IMR-90 (cell line): Measurements from ENCODE around the gene MARK4. TPM values are rescaled to one million over a fixed set of nuclear protein-coding genes. Genes with fewer than 3 reads are reported as not detected.

Experiments
- ATAC-seq: fragments of 200-7000 bp; cut with Tn5 transposase; 2 replicates; pipeline ENCODE4 v1.9.1; 2020; ENCODE audit warnings: low read depth, mild to moderate bottlenecking, moderate library complexity
- BruUV-seq: library from RNA; stranded (reverse); fragments of 400-500 nt; replicated peaks from 2 replicates; lab custom pipeline; 2021; lab: Mats Ljungman, UMichigan
- CTCF ChIA-PET: fragments of 300-600 bp; formaldehyde crosslinking; extraction: SDS; loops from one replicate; lab custom pipeline; 2021; ENCODE audit warnings: antibody characterized with exemption; lab: Yijun Ruan, JAX
- POLR2A ChIA-PET: fragments of 300-600 bp; sonication (Branson Sonifier 250); formaldehyde crosslinking; loops from one replicate; lab custom pipeline; 2022; ENCODE audit warnings: antibody characterized with exemption; ENCODE audit not compliant: unreplicated experiment; lab: Charles Lee
- DNase-seq: peaks from one replicate; pipeline ENCODE4 v3.0.0; 2013
- H2AFZ ChIP-seq: replicated peaks from 2 replicates; pipeline ENCODE3; 2013; ENCODE audit warnings: low read length, mild to moderate bottlenecking; ENCODE audit not compliant: poor library complexity
- H2AK5ac ChIP-seq: 2 replicates; pipeline ENCODE4 v1.6.1; 2013; ENCODE audit warnings: low read depth, low read length, inconsistent platforms
- H2AK9ac ChIP-seq: replicated peaks from 2 replicates; pipeline ENCODE3; 2013; ENCODE audit warnings: mild to moderate bottlenecking, low read depth, low read length, moderate library complexity; ENCODE audit not compliant: poor library complexity
- H2BK120ac ChIP-seq: 2 replicates; pipeline ENCODE4 v1.6.1; 2013; ENCODE audit warnings: low read depth, low read length, inconsistent platforms
- H2BK15ac ChIP-seq: 3 replicates; pipeline ENCODE4 v1.6.1; 2013; ENCODE audit warnings: low read depth, low read length, inconsistent platforms
- H2BK20ac ChIP-seq: 2 replicates; pipeline ENCODE4 v1.6.1; 2013; ENCODE audit warnings: low read depth, mild to moderate bottlenecking, inconsistent platforms, low read length, moderate library complexity
- H2BK5ac ChIP-seq: 2 replicates; pipeline ENCODE4 v1.6.1; 2013; ENCODE audit warnings: mild to moderate bottlenecking, low read depth, low read length, inconsistent platforms; ENCODE audit not compliant: poor library complexity, severe bottlenecking
- H3K14ac ChIP-seq: replicated peaks from 2 replicates; pipeline ENCODE4 v1.6.1; 2013; ENCODE audit warnings: low read depth, low read length, inconsistent platforms
- H3K18ac ChIP-seq: 2 replicates; pipeline ENCODE4 v1.6.1; 2013; ENCODE audit warnings: low read depth, low read length, control low read depth
- H3K23ac ChIP-seq: 2 replicates; pipeline ENCODE4 v1.6.1; 2013; ENCODE audit warnings: low read depth, low read length, inconsistent platforms
- H3K27ac ChIP-seq: 2 replicates; pipeline ENCODE4 v1.5.1; 2013; ENCODE audit warnings: mild to moderate bottlenecking, control low read depth, low read length; ENCODE audit not compliant: insufficient read depth
- H3K27me3 ChIP-seq: 2 replicates; pipeline ENCODE4 v1.6.1; 2013; ENCODE audit warnings: low read length; ENCODE audit not compliant: control insufficient read depth, insufficient read depth
- H3K36me3 ChIP-seq: 2 replicates; pipeline ENCODE4 v1.6.1; 2013; ENCODE audit warnings: low read length, mixed read lengths; ENCODE audit not compliant: control insufficient read depth, insufficient read depth
- H3K4ac ChIP-seq: 2 replicates; pipeline ENCODE4 v1.6.1; 2013; ENCODE audit warnings: low read depth, low read length, inconsistent platforms
- H3K4me1 ChIP-seq: 2 replicates; pipeline ENCODE4 v1.6.1; 2013; ENCODE audit warnings: low read length, mixed read lengths; ENCODE audit not compliant: control insufficient read depth, insufficient read depth
- H3K4me2 ChIP-seq: 2 replicates; pipeline ENCODE4 v1.6.1; 2013; ENCODE audit warnings: low read depth, mild to moderate bottlenecking, control low read depth, low read length, moderate library complexity
- H3K4me3 ChIP-seq: 2 replicates; pipeline ENCODE4 v1.5.1; 2013; ENCODE audit warnings: low read depth, mild to moderate bottlenecking, control low read depth, low read length, moderate library complexity; ENCODE audit not compliant: insufficient read depth
- H3K56ac ChIP-seq: 2 replicates; pipeline ENCODE4 v1.6.1; 2013; ENCODE audit warnings: low read length, inconsistent platforms; ENCODE audit not compliant: insufficient read depth; ENCODE audit errors: extremely low read depth
- H3K79me1 ChIP-seq, 2 experiments: 2 replicates each; pipeline ENCODE4 v1.6.1; 2013; ENCODE audit warnings: low read length in 2 of 2, inconsistent platforms in 1 of 2, low read depth in 1 of 2
- H3K9ac ChIP-seq: 2 replicates; pipeline ENCODE4 v1.6.1; 2013; ENCODE audit warnings: low read depth, low read length, control low read depth
- H3K9me1 ChIP-seq: 2 replicates; pipeline ENCODE4 v1.6.1; 2013; ENCODE audit warnings: low read length, inconsistent platforms; ENCODE audit not compliant: insufficient read depth
- H3K9me3 ChIP-seq: 2 replicates; pipeline ENCODE4 v1.6.1; 2013; ENCODE audit warnings: low read length; ENCODE audit not compliant: control insufficient read depth, insufficient read depth
- H4K20me1 ChIP-seq: 2 replicates; pipeline ENCODE4 v1.6.1; 2013; ENCODE audit warnings: low read length, inconsistent platforms; ENCODE audit not compliant: insufficient read depth
- H4K5ac ChIP-seq: 2 replicates; pipeline ENCODE4 v1.6.1; 2013; ENCODE audit warnings: mild to moderate bottlenecking, low read depth, low read length, control low read depth
- H4K8ac ChIP-seq, 2 experiments: 2 replicates each; pipeline ENCODE4 v1.6.1; 2013; ENCODE audit warnings: low read depth in 2 of 2, low read length in 2 of 2, control low read depth in 1 of 2, inconsistent platforms in 1 of 2
- H4K91ac ChIP-seq: 2 replicates; pipeline ENCODE4 v1.6.1; 2013; ENCODE audit warnings: low read depth, low read length, inconsistent platforms; ENCODE audit not compliant: insufficient read depth
- CEBPB ChIP-seq: IDR thresholded peaks from 2 replicates; pipeline ENCODE4 v1.6.1; 2012; ENCODE audit warnings: low read depth, low read length, improper control_type of control experiment
- CTCF ChIP-seq: conservative IDR thresholded peaks from 2 replicates; pipeline ENCODE4 v1.5.1; 2012; ENCODE audit warnings: mild to moderate bottlenecking, low read depth, low read length, improper control_type of control experiment
- ELK1 ChIP-seq: fragments of 150-350 bp; IDR thresholded peaks from 2 replicates; pipeline ENCODE4 v1.6.1; 2016; ENCODE audit warnings: low read depth, mild to moderate bottlenecking, low read length, moderate library complexity, borderline replicate concordance
- FOS ChIP-seq: fragments of 150-350 bp; IDR thresholded peaks from 2 replicates; pipeline ENCODE4 v1.6.1; 2016; ENCODE audit warnings: low read depth, low read length
- MAFK ChIP-seq: IDR thresholded peaks from 2 replicates; pipeline ENCODE4 v1.6.1; 2012; ENCODE audit warnings: low read depth, low read length, improper control_type of control experiment
- MAZ ChIP-seq: IDR thresholded peaks from 2 replicates; pipeline ENCODE4 v1.6.1; 2012; ENCODE audit warnings: low read depth, mild to moderate bottlenecking, low read length, improper control_type of control experiment, moderate library complexity, borderline replicate concordance
- NFE2L2 ChIP-seq: fragments of 150-350 bp; IDR thresholded peaks from 2 replicates; pipeline ENCODE4 v1.6.1; 2016; ENCODE audit warnings: low read depth, mild to moderate bottlenecking, low read length
- POLR2A ChIP-seq: IDR thresholded peaks from 2 replicates; pipeline ENCODE4 v1.6.1; 2012; ENCODE audit warnings: mild to moderate bottlenecking, low read depth, low read length
- RAD21 ChIP-seq: IDR thresholded peaks from 2 replicates; pipeline ENCODE4 v1.6.1; 2012; ENCODE audit warnings: low read length, improper control_type of control experiment
- RCOR1 ChIP-seq: IDR thresholded peaks from 2 replicates; pipeline ENCODE4 v1.6.1; 2012; ENCODE audit warnings: mild to moderate bottlenecking, low read length, improper control_type of control experiment; ENCODE audit not compliant: insufficient replicate concordance
- RFX5 ChIP-seq: IDR thresholded peaks from 2 replicates; pipeline ENCODE4 v1.8.0; 2012; ENCODE audit warnings: low read depth, mild to moderate bottlenecking, low read length, moderate library complexity
- SMC3 ChIP-seq: fragments of 150-350 bp; IDR thresholded peaks from 2 replicates; pipeline ENCODE4 v1.6.1; 2016; ENCODE audit warnings: low read depth, mild to moderate bottlenecking, antibody characterized with exemption, low read length, moderate library complexity
- USF2 ChIP-seq: fragments of 150-350 bp; IDR thresholded peaks from 2 replicates; pipeline ENCODE4 v1.6.1; 2017; ENCODE audit warnings: mild to moderate bottlenecking, antibody characterized with exemption, low read length, low read depth
- WGBS, 2 experiments: methylation state at CpG; one replicate each; pipeline versions ENCODE4 v1.1.5 to v1.1.7; 2013; ENCODE audit warnings: missing lambda C conversion rate in 2 of 2; ENCODE audit not compliant: insufficient read length in 1 of 2; ENCODE audit errors: extremely low coverage in 2 of 2; 5-methylcytosine and 5-hydroxymethylcytosine counted together
- dilution Hi-C: fragments of 300-500 bp; cut with HindIII; formaldehyde crosslinking; loops from one replicate; pipeline ENCODE4 v1.14.3; 2018; ENCODE audit warnings: low sequenced_read_pairs; ENCODE audit not compliant: unreplicated experiment
- in situ Hi-C: fragments of 300-500 bp; cut with MboI; formaldehyde crosslinking; loops from 3 replicates; pipeline ENCODE4 v1.14.3; 2019; ENCODE audit warnings: low sequenced_read_pairs, inconsistent platforms, mixed read lengths
- intact Hi-C: fragments of 100-400 bp; cut with micrococcal nuclease; formaldehyde crosslinking; loops from 2 replicates; pipeline ENCODE4 v1.10.0; 2022
- polyA plus RNA-seq, 3 experiments: library from polyadenylated mRNA; depleted of rRNA; stranded (reverse); fragments of >200 nt; gene quantifications; 2 replicates each; pipeline ENCODE4 v1.2.3, GENCODE V29; 2012; ENCODE audit warnings: low replicate concordance in 1 of 3
- total RNA-seq: library from RNA; depleted of rRNA; stranded (reverse); fragments of >200 nt; gene quantifications from 2 replicates; pipeline ENCODE4 v1.2.3, GENCODE V29; 2012

Gene MARK4
- total and polyA plus RNA-seq, 2 of the 4 experiments (the other 2 are of a cell fraction) = 11.3 to 20.7 TPM

- Histone ChIP-seq H3K56ac (no peak within 1 kb of the TSS), H3K9me3 (no peaks in the 10 kb centered on the region), H2AK5ac (no peak within 1 kb of the TSS; the same call in 1 of the 2 replicates), H4K91ac (no peak within 1 kb of the TSS), H2AK9ac (peak within 1 kb of the TSS; percentile 42), H2AFZ (peak within 1 kb of the TSS; percentile 28), H3K27me3 (peaks cover 11% of the 10 kb centered on the region; the same call in 1 of the 2 replicates), H3K36me3 (no peaks in the 10 kb centered on the region), H2BK5ac (no peak within 1 kb of the TSS), H3K27ac (no peak within 1 kb of the TSS), H3K23ac (0 out of 2 replicates have a peak within 1 kb of the TSS, but pooled peaks have one; percentile 26), H3K4me2 (no peak within 1 kb of the TSS), H3K9ac (no peak within 1 kb of the TSS), H3K4me1 (peaks cover 1% of the 10 kb centered on the region; the same call in 1 of the 2 replicates), H4K5ac (no peak within 1 kb of the TSS), H3K4me3 (no peak within 1 kb of the TSS), H3K79me1 (no peaks in the 10 kb centered on the region), H3K18ac (no peak within 1 kb of the TSS), H4K8ac (no peak within 1 kb of the TSS), H3K4ac (no peak within 1 kb of the TSS), H2BK120ac (no peak within 1 kb of the TSS), H2BK15ac (no peak within 1 kb of the TSS), H3K14ac (no peak within 1 kb of the TSS), H4K20me1 (no peaks in the 10 kb centered on the region), H2BK20ac (no peak within 1 kb of the TSS), H3K9me1 (no peaks in the 10 kb centered on the region)
- CTCF ChIA-PET = interaction anchor here (0.6 kb wide), 1 partner anchor 40 kb away, joined by 13 read pairs; no protein-coding TSS in a partner anchor
- in situ Hi-C loops (no loop called here), dilution Hi-C loops (no loop called here), intact Hi-C loops (no loop called here)
- TF ChIP-seq CTCF = no peak
- TF ChIP-seq MAFK = no peak
- no peak for TF ChIP-seq RCOR1
- TF ChIP-seq POLR2A = no peak
- TF ChIP-seq RAD21 = no peak
- TF ChIP-seq MAZ = no peak
- no peak for TF ChIP-seq USF2
- no peak for TF ChIP-seq SMC3
- TF ChIP-seq ELK1 = no peak
- TF ChIP-seq RFX5 = no peak
- no peak for TF ChIP-seq NFE2L2
- no peak for TF ChIP-seq CEBPB
- TF ChIP-seq FOS = no peak
- DNase-seq (no peak), ATAC-seq (no peak)
- no CpG with 5 or more reads among the region's 17 CpGs for whole genome bisulfite sequencing, 2 experiments
- POLR2A ChIA-PET = no interaction called here
- BruUV-seq = no TSS peak
Observed at GRCh38 chr19:45245334-45245787, 5.7 kb upstream of the MARK4 start, which contains the start of gene EXOC3L2. TSS of gene EXOC3L2 (minus strand) at chr19:45245407. CDS start at chr19:45239045, 6,362 bp downstream.
